HCT116 (cell line): ENCODE measurements around the gene RNF152.

ENCODE experiments used
- ATF3 ChIP-seq: IDR thresholded peaks from 2 replicates; pipeline ENCODE4 v1.6.1; 2012
- CEBPB ChIP-seq: IDR thresholded peaks from 2 replicates; pipeline ENCODE4 v1.6.1; 2012; ENCODE audit warnings: low read depth
- CTCF ChIP-seq, 3 experiments: fragments of 200-600 bp in 1 of 3; sonication (generic) in 1 of 3; IDR thresholded peaks in 2 of 3; conservative IDR thresholded peaks in 1 of 3; 2 replicates each; pipeline ENCODE4 v1.5.1; 2012 to 2017; ENCODE audit warnings: low read depth in 2 of 3, low read length in 2 of 3, antibody characterized with exemption in 1 of 3, borderline replicate concordance in 1 of 3, control low read depth in 1 of 3, mild to moderate bottlenecking in 1 of 3, mixed read lengths in 1 of 3, mixed run types in 1 of 3, moderate library complexity in 1 of 3; ENCODE audit not compliant: insufficient read depth in 1 of 3
- ELF1 ChIP-seq: IDR thresholded peaks from 2 replicates; pipeline ENCODE4 v1.6.1; 2012; ENCODE audit warnings: low read depth, borderline replicate concordance
- EZH2 ChIP-seq: fragments of 200-600 bp; sonication (generic); IDR thresholded peaks from 2 replicates; pipeline ENCODE4 v1.6.1; 2017; ENCODE audit warnings: antibody characterized with exemption, mixed run types
- EZH2phosphoT487 ChIP-seq: fragments of 200-600 bp; IDR thresholded peaks from 2 replicates; pipeline ENCODE4 v1.6.1; 2018; ENCODE audit warnings: antibody characterized with exemption, borderline replicate concordance
- JUND ChIP-seq: IDR thresholded peaks from 2 replicates; pipeline ENCODE4 v1.6.1; 2012
- POLR2A ChIP-seq: IDR thresholded peaks from 2 replicates; pipeline ENCODE4 v1.7.0; 2011; ENCODE audit warnings: borderline replicate concordance; ENCODE audit not compliant: insufficient read depth, insufficient read length; ENCODE audit errors: extremely low read depth
- POLR2AphosphoS5 ChIP-seq: IDR thresholded peaks from 2 replicates; pipeline ENCODE4 v1.6.1; 2011; ENCODE audit warnings: mild to moderate bottlenecking, low read depth, low read length, moderate library complexity
- SP1 ChIP-seq: IDR thresholded peaks from 2 replicates; pipeline ENCODE4 v1.6.1; 2012; ENCODE audit warnings: low read depth
- SRF ChIP-seq: IDR thresholded peaks from 2 replicates; pipeline ENCODE4 v1.6.1; 2012; ENCODE audit warnings: low read depth
- YY1 ChIP-seq: IDR thresholded peaks from 2 replicates; pipeline ENCODE4 v1.6.1; 2011; ENCODE audit warnings: low read length, low read depth, moderate library complexity, mild to moderate bottlenecking; ENCODE audit not compliant: insufficient replicate concordance; ENCODE audit errors: extremely low read depth
- ZNF274 ChIP-seq: fragments of 200-500 bp; sonication (Bioruptor generic); IDR thresholded peaks from 2 replicates; pipeline ENCODE4 v1.6.1; 2014; ENCODE audit warnings: mild to moderate bottlenecking, low read depth, low read length, inconsistent platforms
- TF ChIP-seq, protein P1 (sequence below): IDR thresholded peaks from 2 replicates; pipeline ENCODE4 v1.6.1; 2012

- no peak for TF ChIP-seq CTCF (IDR thresholded peaks at IDR 0.05 in 2 of 3, conservative IDR thresholded peaks at IDR 0.05 in 1 of 3; ENCODE audit: borderline replicate concordance in 1 of 3, insufficient read depth in 1 of 3, low read depth in 2 of 3, low read length in 2 of 3)
- no peak for TF ChIP-seq ZNF274
- TF ChIP-seq SRF: no peak
- no peak for TF ChIP-seq SP1
- no peak for TF ChIP-seq POLR2A
- no peak for TF ChIP-seq EZH2phosphoT487
- TF ChIP-seq POLR2AphosphoS5: no peak
- TF ChIP-seq EZH2: no peak
- no peak for TF ChIP-seq ATF3
- no peak for TF ChIP-seq ELF1
- no peak for TF ChIP-seq CEBPB
- TF ChIP-seq, protein P1, sequence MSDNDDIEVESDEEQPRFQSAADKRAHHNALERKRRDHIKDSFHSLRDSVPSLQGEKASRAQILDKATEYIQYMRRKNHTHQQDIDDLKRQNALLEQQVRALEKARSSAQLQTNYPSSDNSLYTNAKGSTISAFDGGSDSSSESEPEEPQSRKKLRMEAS: no peak
- TF ChIP-seq JUND: no peak
- TF ChIP-seq YY1: no peak
These were observed 71.9 kb downstream of the RNF152 start for GRCh38 chr18:61820882-61821281.
